Inferior parietal cortex (tissue), 1 donor: ENCODE measurements around the gene IQCH.

Experiments used
- DNase-seq: peaks from one replicate; pipeline ENCODE4 v3.0.0-alpha.2; 2016; ENCODE audit errors: extremely low spot score

The IQCH gene

DNA sequence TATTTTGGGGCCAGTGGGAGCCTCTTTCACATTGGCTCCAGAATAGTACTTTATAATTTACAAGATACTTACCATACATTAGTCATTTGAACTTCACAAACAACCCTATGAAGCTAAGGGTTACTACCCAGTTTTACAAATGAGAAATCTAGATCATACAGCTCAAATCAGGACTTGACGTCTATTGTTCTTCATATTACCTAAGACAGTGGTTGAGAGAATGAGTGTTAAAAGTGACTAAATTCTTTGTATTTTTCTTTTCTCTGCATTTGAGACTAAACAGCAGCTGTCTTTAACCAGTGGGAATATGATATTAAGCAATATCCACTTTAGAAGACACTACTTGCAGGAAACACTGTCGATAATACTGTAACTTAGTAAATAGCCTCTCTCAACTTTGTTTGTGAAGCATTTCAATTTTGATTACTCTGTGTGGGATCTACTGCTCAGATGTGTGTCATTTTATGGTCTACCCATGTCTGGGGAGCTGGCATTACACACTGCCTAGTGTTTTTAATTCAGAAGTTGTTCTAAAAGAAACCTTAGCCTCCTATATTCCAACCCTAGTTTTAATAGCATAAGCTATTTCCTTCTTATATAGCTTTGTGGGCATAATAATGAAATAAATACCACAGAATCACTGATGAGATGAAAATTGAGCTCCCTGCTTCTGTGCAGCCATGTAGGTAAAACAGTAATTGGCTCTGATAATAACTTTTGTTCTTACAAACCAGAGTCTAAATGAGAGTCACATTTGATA is 45.9 kb downstream of the IQCH start:
- no peak for DNase-seq

DNA sequence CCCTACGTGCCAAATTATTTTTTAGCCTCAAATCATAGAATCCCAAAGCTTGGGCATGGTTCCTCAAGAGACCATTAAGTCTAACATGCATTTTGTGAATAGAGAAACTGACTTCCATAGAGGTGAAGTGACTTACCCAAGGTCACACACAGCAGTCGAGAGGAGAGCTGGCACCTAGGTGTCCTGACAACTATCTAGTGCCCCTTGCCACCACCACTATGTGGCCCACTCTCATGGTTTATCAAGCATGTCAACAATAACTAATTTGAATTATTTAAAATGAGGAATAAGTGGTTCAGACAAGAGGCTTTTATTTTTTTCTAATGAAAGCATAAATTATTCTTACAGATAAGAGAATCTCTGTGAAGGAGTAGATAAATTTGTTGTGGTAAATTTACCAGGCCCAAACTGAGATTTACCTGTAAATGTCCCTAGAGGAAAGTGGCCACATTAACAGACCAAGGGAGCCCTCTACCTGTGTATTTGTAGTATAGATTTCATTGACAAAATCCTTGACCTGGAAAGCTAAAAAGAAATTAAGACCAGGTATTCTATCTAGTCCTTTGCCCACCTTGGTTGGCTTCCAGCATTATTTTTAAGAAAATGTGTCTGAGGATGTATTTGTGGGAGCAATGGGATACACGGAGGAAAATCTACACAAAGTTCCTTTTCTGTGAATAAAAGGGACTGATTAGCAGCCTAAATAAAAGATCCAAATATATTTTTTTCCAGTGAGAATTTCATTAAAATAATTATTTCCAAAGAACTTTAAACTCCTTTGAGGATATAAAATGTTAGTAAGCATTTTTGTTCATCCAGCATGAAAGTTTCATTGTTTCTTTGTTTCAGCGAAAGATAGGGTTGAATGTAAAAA is 49.1 kb downstream of the IQCH start:
- DNase-seq, result peak; percentile 22

DNA sequence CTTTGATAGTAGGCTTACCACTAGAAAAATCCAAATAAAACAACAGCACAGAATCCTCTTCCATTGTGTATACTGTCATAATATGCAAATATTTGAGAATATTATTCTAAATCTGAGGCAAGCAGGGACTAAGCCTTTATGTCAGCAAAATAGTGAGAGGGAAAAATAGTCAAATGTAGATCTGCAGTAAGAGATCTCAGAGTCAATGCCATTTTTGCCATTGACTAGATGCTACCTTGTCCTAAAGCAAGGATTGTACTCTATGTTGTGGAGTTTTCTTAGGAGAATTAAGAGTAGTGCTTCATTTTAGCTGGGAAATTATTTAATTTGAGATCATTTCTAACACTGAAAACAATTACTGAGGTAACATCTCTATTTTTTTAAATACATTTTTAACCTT is 50.2 kb downstream of the IQCH start:
- no peak for DNase-seq

DNA sequence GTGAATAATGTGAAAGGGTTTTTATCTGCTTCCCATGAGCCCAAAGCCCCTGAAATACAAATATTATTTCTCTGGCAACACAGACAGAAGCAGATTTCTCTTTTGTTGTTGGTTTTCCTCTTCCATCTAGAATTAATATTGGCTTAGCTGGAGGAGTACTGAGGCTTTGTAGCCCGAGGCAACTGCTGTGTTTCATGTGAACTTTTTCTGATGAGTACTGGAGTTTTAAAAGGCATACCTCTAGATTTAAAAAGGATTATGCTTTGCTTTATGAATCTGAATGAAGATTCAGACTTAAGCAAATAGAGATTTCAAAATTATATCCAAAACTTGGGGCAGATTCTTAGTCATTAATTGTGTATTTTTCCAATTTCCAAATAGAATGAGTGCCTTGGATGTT is 50.9 kb downstream of the IQCH start:
- no peak for DNase-seq

DNA sequence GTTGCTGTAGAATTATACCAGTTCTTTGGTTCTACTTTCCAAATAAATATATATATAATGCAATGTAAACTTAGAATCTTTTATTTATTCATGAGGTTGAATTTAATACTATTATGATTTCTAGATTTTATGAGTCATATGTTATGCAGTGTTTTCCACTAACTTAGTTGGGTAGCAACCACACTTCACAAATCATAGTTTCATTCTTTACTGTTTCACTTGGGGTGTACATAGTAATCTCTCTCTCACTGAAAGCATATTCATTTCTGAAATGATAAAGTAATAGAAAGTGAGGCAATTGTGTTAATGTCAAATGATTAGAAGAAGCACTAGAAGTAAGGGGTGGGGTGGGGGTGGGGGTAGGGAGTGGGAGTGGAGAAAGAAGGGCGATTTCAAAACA is 52.6 kb downstream of the IQCH start:
- DNase-seq, result no peak

DNA sequence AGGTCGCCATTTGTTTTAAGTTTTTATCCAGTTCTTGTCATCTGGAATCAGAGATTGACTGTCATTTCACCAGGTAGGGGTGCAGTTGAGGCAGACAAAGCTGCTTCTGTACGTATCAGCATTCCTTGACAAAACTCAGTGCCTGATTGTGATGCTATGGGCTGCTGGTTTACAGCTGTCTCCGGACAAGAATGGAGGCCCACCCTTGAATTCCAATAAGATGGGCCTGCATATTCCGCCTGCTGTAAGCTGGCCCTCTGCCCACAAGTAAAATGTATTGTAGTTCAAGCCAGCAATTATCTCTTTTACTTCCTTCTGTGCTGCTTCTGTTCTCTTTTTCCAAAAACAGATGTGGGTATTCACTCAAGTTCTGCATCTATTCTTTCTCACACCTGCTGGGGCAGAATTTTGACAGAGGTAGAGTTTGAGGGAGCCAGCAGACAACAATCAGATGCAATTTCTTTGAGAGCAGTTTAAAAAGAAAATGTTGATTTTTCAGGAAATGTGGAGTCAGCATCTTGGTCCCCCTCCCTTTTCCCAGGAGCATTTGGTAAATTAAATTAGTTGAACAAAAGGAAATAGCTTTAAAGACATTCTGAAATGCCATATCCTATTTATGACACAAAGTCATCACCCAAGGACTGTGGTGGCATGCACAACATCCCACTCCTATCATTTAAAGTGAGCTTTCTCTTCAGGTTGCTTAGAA is 53.5 kb downstream of the IQCH start:
- no peak for DNase-seq

DNA sequence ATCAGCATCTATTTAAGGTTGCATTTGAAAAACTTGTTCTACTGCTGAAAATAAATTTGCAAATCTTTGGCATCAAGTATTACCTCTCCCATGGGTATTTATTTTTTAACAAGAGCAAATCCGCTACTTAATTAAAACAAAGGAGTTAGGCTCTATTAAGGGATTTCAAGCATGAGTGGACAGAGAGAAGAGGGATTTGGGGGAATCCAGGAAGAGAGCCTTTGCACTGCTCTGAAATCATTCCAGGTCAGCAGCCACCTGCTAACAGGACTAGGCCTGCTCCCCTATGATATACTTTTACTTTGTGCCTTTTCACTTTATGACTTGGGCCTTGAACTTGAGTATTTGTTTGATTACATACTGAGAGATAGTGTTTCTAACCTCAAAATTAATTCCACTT is 57.1 kb downstream of the IQCH start:
- DNase-seq, result no peak

DNA sequence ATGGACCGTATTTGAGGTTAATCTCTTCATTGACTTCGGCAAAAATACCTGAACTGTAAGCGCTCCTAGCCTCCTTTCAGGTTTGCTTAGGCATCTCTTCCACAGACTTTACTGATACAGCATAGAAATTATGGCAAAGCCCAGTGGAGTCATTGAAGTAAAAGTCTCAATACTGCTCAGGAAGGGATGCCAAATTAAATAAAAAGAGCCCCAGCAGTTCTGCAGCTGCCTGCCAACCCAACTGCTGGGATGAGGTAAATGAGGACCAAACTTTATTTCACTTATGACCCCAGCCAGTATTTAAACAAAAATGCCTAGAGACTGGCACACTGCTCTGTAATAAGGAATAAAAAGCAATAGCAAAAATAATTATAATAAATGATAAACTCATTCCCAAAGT is 65.4 kb downstream of the IQCH start:
- no peak for DNase-seq

DNA sequence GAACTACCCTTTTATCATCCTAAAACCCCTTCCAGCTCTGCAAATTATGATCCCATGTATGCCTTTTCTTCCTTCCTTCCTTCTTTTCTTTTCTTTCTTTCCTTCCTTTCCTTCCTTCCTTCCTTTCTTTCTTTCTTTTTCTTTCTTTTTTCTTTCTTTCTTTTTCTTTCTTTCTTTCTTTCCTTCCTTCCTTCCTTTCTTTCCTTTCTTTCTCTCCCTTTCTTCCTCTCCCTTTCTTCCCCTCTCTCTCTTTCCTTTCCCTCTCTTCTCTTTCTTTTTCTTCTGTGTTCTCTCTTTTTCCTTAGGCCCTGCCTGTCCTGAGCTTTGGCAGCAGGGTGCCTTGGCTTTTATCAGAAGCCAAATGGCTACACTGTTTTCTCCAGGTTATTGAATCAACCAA is 66.8 kb downstream of the IQCH start:
- DNase-seq, result no peak

DNA sequence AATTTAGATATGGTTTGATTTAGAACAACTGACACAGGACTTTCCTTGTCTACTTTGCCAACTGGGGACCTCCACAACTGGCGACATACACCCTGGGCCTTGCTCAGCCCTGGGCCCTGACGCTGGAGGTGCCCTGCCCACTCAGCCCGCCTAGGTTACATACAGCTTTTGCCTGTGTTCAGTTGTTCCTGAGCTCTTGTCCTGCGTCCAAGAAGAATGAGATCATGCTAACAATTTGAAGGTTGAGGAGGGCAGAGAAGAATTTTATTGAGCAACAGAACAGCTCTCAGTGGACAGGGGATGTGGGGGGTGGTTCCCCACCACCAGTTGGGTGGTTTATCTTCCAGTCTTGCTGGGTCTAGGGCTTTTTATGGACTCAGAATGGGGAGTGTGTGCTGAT is 67.9 kb downstream of the IQCH start:
- no peak for DNase-seq

DNA sequence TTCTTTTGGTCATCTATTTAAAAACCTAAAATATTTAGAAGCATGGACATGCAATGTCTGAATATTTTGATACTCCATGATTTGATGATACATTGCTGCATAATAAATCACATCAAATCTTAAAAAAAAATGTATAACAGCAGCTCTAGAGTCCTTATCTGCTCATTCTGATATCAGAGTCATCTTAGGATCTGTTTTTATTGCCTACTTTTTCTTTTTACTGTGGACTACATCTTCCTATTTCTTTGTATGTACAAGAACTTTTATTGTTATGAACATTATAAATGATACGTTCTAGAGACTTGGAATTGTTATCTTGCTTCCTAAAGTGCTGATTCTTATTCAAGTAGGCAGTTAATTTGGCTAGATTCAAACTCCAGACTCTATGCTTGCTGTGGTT is 72.7 kb downstream of the IQCH start:
- no peak for DNase-seq

DNA sequence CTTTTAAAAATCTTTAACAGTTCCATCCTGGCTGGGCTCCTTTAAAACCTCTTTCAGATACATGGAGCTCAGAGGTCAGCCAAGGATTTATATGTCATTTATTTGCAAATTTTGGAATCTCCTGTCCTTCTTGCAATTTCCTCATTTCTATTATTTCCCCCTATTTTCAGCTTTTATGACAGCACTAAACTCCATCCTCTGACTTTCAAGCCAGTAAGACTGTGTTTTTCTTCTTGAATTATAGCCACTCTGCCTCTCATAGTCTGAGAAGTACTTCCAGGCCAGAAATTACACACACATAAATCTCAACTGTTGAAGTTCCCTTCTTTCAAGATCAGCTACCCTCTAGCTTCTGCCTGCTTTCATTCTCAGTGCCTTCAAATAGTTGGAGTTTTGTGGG is 73.2 kb downstream of the IQCH start:
- DNase-seq, result no peak

DNA sequence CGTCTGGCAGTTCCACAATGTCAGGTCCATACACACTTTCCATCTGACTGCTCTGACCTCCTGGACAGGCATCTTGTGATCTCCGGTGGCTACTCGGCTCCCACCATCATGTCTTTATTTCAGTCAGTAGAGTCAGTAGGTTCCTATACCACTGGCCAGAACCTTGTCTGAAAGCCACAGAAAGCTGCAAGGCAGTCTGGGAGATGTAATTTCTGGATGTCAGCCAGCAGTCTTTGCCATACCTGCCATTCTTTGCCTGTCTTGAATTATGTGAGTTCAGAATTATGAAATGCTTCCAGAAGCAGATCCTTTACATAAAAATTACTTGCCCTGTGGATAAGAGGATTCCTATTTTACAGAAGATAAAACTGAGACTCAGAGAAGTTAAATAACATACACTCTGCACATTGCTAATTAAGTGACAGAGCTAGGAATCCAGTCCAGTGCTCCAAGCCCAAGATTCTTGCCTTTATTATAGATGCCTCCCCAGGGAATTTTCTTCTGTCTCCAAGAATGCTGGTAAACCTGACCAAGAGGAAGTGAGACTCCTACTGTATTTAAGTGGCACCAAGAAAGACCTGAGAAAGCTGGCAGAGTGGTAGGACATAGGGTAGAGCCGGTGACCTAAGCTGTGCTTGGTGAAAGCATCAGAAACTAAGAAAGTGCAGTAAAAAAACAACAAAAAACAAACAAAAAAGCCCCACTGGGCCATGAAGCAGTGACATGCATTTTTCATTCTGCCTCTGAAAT is 75.6 kb downstream of the IQCH start:
- no peak for DNase-seq

DNA sequence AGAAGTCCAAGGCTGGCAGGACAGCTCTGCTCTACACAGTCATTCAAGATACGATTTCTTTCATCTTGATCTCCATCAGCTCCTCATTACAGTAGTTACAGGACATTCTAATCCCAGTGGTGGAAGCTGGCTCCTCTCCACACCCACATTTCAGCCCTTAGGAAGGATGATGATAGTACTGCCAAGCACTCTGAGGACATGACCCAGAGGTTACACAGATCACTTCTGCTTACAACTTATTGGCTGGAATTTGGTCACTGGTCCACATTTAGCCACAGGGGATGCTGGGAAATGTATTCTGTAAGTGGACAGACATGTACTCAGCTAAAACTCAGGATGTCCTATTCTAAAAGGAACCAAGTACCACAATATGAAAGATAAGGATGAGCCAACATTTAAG is 77.1 kb downstream of the IQCH start:
- DNase-seq, result no peak

DNA sequence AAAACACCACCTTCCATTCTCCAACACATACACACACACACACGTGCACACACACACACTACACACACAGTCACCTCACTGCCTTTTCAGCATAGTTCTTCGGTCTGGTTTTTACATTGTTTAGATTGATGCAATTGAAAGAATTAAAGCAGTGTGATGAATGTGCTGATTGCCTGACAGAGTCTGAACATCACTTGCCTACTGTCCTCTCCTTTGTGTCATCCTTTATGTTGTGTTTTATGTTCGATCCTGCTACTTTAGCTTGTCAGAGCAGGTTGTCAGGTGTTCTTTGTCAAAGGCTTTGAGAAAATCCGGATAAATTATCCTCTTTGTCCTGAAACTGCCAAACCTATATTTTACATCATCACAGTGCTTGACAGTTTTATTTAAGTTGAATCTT is 80.4 kb downstream of the IQCH start:
- DNase-seq, result no peak

DNA sequence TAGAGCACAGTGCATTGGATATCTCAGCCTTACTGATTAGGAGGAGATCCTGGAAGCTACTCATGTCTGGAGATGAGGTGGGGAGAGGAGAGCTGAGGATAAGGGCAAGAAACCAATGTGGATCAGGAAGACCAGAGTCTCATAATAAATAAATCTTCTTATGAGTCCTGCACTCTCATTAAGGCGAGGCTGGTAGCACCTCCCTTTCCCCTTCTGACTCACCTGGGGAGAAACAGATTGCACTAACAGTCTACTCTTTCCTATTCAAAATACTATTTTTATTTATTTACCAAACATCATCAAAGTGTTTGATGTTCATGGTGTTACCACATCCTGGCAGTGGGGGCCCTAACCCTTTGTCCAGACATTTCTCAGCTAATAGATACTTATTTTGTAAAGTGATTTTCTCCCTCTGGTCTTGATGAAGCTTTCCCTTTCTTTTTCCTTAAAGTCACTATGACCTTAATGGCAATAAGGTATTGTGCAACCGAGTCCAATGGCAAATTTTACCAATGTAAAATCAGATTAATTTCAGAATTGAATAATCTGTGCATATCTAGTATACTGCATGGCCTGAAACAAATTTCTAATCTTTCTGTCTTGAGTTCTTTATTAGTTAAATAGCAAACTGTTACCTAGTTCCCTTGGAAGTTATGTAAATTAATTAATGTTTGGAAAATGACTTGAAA is 81.1 kb downstream of the IQCH start:
- no peak for DNase-seq

DNA sequence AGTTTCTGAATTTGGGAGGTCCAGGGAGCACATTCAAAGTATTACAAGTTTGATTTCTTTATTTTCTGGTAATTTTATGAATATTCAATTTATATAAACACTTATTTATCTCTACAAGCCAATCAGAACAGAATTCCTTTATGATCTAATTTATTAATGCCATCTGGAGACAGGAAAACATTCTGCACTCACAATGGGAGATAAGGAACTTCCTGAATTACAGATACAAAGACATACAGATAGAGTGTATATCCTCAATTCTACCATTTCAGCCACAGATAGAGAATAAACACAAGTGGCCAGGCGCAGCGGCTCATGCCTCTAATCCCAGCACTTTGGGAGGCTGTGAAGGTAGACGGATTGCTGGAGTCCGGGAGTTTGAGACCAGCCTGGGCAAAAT is 86.0 kb downstream of the IQCH start:
- no peak for DNase-seq

DNA sequence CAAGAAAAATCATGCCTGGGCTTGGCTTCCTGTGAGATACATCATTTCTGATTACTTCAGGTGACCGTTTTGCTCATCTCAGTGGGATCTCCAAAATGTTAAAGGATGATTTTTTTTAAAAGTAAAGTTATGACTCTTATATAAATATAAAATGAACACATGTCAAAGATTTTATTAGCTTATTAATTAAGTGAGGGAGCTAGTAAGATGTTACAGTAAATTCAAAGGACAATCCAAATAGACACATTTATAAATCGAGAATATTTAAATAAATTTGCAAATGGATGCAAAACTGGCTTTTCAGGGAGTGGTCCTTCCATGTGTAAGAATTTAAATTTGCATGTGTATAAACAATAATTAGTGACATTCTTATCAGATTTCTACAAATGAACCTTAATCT is 87.0 kb downstream of the IQCH start:
- no peak for DNase-seq

DNA sequence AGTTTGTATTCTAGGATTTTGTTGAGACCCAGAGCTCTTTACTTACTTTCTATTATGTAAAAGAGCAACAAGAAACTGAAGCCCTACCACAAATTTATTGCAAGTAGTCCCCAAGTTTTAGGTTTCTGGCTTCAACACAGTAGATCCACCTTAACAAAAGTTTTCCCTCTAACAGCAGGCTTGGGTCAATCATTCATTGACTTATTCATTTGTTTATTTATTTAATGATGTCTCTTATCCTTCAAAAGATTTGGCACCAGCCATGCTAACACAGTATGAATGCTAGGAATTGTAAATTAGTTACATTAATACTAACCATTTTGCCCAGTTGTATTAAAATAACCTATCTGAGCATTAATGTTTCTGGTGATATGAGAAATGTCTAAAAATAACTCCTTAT is 88.6 kb downstream of the IQCH start:
- DNase-seq, result no peak

DNA sequence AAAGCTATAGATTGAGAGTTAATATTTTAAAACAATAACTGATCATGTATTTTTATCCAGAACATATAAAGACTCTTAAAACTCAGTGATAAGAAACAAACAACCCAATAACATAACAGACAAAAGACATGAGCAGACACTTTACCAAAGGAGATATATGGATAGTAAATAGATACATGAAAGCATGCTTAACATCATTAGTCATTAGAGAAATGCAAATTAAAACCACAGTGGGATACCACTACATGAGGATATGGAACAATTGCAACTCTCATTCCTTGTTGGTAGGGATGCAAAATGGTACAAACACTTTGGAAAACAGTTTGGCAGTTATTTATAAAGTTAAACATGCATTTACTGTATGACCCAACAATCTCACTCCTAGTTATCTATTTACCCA is 95.0 kb downstream of the IQCH start:
- no peak for DNase-seq

DNA sequence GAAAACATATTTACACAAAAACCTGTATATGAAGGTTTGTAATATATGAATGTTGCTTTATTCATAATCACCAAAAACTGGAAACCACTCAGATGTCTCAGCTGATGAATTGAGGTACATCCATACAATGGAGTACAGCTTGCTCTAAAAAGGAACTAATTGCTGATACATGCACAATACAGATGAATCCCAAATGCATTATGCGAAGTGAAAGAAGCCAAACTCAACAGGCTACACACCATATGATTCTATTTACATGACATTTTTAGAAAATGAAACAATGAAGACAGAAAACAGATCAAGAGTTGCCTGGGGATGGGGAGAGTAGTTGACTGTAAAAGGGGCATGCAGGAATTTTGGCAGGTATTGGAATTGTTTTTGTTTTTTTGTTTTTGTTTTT is 95.5 kb downstream of the IQCH start:
- DNase-seq, result no peak
